ENCODE results near the gene DISC1.
"Not testable (repeated sequence)": the region's sequence is repeated elsewhere in the genome, so short reads cannot be mapped to it uniquely, and the experiment has no call there.

Gene DISC1

DNA sequence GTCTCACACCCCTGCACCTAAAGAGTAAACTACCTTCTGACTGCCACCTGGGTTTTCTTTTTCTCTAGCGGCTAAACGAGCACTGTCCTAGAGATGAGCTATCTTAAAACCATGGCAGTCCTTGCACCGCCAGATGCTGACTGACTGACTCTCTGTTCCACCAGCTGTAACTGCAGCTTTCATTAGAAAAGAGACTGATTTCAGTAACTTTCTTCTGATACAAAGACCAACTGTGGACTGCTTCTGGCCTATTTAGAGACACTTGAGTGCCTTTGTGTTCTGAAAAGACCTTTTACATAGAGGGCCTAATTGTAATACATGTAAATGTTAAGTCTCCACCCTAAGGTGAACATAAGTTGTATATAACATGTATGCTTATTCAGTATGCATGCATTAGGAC, 152.5 kb downstream of the DISC1 start:
- no peak for DNase-seq

DNA sequence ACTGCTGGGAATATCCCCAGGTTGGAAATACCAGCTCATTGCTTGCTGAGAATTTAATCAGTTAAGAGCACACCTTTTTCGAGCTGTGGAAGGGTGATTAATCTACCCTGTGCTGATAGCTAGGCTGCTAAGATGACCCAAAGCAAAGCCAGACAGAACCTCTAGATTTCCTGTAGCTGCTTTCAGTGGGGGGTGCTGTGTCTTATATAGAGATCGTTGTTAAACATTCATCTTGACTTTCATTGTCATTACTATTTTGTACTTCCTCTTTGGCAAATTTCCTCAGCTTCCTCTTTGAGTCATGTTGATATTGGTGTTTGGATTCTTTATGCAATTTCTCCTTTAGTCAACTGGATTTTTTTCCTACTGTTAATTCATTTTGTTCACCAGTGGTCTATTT, 155.3 kb downstream of the DISC1 start:
- DNase-seq: no peak

GRCh38 chr1:231785073-231785472, 158.5 kb downstream of the DISC1 start:
- not testable (repeated sequence) for DNase-seq

DNA sequence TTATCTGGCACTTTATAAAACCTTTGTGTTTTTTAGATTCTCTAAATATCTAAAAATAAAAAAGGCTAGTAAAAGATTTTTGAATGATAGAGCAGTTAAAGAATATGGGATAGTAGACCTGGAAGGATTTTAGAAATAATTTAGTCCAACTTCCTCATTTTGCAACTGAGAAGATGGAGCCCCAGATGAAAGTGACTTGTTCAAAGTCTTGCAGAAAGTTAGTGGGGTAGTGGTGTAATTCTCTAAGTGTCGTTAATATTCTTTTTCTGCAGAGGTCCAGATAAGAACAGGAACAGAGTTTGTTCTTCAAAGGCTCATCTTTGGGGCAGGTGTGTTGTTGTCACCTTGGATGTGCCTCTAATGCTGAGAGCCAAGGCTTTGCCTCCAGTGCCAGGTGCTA, 159.5 kb downstream of the DISC1 start:
- no peak for DNase-seq

- DNase-seq: no peak
Measured at GRCh38 chr1:231792634-231793033, 166.0 kb downstream of the DISC1 start.

GRCh38 chr1:231793893-231794292, 167.3 kb downstream of the DISC1 start:
- DNase-seq: no peak

DNA sequence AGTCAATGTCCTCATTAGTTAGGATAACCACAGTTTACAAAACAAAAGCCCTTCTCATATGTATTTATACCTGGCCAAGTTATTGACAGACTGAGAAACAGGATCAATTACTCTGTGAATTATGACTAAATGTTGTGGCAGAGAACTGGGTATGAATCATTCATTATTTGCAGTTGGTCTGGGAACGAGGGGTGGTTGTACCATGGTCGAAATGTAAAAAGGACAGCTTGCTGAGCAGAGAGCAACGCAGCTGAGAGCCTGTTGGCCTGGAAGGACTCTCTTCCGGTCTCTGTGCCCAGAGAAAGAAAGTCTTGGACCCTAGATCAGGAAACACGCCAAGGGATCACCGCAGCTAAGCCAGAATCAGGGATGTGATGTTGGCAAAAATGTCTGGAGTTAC, 169.6 kb downstream of the DISC1 start:
- DNase-seq: no peak

DNA sequence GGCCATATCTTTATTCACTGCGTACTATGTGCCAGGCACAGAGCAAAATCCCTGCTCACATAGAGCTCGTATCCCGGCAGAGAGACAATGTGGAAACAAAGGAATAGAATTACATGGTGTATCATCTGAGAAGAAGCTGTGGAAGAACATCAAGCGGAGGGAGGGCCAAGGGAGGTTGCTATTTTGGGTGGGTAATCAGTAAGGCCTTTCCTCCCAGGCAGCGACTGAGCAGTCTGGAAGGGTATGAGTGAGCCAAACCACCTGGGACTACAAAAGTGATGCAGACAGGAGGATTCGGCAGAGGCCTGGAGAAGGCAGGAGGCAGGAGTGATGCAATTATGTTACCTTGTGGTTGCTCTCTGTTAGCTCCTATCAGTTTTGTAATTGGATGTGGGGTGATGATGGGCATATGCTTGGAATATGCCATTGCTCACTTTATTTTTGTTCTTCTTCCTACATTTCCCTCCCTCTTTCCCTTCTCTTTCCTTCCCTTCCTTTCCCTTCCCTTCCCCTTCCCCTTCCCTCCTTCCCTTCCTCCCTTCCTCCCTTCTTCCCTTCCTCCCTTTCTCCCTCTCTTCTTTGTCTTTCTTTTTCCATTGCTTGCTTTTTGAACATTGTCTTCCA, 172.9 kb downstream of the DISC1 start:
- DNase-seq: no peak

GRCh38 chr1:231800108-231800507, 173.5 kb downstream of the DISC1 start:
- DNase-seq: no peak

DNA sequence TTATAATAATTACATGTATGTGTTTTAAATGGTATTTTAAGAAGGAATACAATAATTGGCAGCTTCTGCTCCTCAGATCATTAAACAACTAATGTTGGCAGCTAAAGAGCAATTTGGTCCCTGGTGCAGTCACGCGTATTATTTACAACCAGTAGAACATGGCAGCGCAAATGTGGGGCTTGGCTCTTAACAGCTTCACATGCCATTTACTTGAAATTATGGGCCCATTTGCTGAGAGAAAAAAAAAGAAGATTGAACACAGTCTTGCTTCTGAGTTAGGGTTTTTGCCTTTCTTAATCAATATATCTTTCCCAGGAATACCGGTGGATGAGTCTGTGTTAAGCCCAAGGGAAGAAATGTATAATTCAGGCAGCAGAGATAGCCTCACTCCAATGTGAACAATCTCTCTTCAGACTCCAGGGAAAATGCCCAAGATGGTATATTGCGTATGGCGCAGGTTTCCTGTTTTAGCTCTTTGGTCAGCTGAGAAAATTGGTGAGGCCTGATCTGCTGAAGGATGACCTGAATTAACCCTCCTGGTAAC, 174.5 kb downstream of the DISC1 start:
- DNase-seq: no peak

DNA sequence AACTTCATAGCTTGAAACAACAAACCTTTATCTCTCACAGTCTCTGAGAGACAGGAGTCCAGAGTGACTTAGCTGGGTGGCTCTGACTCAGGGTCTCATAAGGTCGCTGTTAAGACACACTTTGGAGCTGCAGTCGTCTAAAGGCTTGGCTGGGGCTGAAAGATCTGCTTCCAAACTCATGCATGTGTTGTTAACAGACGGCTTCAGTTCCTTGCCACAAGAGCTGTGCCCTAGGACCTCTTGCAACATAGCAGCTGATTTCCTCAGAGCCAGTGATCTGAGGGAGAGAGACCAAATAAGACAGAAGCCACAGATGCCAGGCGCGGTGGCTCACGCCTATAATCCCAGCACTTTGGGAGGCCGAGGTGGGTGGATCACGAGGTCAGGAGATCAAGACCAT, 176.8 kb downstream of the DISC1 start:
- no peak for DNase-seq

- no peak for DNase-seq
Measured at GRCh38 chr1:231806623-231807495, 180.3 kb downstream of the DISC1 start.

DNA sequence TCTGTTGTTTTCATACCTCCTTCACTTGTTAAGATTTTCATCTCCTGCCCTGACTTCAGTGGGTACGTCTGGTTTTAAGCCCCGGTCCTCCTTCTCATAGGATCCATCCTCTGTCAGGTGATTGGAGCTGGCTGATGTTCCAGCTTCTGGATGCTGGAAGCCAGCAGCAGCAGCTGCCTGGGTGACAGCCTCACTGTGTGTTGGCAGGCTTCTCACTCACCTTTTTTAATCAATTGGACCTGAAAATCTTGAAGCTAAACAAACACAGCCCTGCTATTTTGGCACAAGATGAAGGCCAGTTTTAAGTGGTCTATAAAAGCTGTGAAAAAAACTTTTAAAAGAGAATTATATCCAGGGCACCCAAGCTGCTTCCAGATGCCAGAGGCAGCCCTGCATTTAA, 181.0 kb downstream of the DISC1 start:
- DNase-seq: no peak

- no peak for DNase-seq
Measured at GRCh38 chr1:231808116-231808515, 181.5 kb downstream of the DISC1 start.

DNA sequence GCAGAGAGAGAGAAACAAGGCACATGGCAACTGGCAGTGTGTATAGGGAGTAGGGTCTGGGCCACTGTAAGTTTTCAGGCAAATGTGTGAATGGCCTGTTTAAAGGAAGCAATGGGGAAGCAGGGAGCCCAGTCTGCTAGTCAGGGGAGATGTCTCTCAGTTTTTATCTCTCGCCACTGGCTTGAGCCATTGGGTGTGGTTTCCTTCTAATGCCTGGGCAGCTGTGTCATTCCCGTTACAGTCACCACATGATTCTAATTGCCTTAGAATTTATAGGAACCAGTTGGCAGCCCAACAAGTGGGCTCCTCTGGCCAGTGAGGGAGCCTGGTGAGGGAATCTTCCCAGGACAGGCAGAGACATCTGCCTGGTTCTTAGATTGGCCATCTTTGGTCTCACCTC, 182.4 kb downstream of the DISC1 start:
- DNase-seq: no peak

DNA sequence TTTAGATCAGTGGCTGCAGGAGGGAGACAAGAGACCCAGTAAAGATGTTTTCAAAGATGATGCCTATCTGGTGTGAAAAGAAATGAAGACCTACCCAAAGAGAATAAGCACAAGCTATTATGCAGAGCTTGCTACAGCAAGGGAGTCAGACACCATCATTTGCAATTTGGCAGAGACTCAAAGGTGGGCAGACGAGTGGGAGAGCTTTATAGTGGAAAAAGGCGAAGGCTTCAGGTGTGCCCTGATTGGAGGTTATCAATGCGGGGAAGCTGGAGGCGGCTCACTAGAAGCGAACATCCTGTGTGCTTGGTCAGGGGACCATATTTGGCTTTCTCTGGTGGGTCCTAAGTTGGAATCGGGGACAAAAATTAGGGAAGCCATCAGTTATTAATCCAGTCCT, 183.8 kb downstream of the DISC1 start:
- DNase-seq: no peak

GRCh38 chr1:231814021-231814420, 187.4 kb downstream of the DISC1 start:
- no peak for DNase-seq

- no peak for DNase-seq
Measured at GRCh38 chr1:231814521-231814920, 187.9 kb downstream of the DISC1 start.

GRCh38 chr1:231817801-231818200, 191.2 kb downstream of the DISC1 start:
- no peak for DNase-seq

GRCh38 chr1:231818337-231818736, 191.7 kb downstream of the DISC1 start:
- DNase-seq: no peak

- no peak for DNase-seq
Measured at GRCh38 chr1:231821281-231821680, 194.7 kb downstream of the DISC1 start.

- DNase-seq: no peak
Measured at GRCh38 chr1:231822041-231822440, 195.5 kb downstream of the DISC1 start.

DNA sequence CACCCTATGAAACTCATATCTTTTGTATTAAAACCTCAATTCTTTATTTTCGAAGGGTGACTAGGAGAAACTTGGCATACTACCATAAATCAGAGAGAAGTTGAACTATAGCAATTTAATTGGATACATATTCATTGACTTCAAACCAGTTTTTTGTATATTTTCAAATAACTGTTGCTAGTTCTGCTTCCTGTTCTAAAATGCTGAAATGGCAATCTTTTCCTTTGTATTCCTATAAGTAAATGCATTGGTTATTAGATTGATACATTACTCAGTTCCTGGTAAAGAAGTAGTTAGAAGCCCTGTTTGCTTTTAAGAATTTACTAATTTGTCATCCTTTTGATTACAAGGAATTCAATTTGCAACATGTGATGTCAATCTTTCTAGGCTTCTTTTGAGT, 200.0 kb downstream of the DISC1 start:
- DNase-seq: no peak

Data from effector CD4-positive, alpha-beta T cell (primary cell).